ENCODE results near the gene ASPSCR1.

ASPSCR1 gene

DNA sequence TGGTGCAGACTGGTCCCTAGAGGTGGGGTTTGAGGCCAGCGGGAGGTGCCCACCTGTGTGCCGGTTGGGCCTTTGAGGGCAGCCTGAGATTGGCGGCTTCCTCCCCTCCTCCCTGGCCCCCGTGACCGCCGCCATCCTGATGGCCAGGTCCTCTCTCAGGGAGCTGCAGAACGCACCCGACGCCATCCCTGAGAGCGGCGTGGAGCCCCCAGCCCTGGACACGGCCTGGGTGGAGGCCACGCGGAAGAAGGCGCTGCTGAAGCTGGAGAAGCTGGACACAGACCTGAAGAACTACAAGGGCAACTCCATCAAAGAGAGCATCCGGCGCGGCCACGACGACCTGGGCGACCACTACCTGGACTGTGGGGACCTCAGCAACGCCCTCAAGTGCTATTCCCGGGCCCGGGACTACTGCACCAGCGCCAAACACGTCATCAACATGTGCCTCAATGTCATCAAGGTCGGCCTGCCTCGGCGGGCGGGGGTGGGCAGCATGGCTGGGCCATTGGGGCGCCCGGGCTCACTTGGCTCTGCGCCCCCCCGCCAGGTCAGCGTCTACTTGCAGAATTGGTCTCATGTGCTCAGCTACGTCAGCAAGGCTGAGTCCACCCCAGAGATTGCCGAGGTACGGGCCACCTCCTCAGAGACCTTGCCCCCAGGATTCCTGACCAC is 77.1 kb downstream of the ASPSCR1 start:
- H3K9me3 ChIP-seq (ENCODE audit: control insufficient read depth in 1 of 2, low read length in 2 of 2), result no peaks in the 10 kb centered on the region
- no peaks in the 10 kb centered on the region for H3K27me3 ChIP-seq (ENCODE audit: low read depth, low read length)
- H3K36me3 ChIP-seq (ENCODE audit: control insufficient read depth in 1 of 2, insufficient read depth in 2 of 2, low read length in 2 of 2), result peaks cover under 1 to 65% of the 10 kb centered on the region in 2 donors
- H3K4me1 ChIP-seq (ENCODE audit: control insufficient read depth in 1 of 2, insufficient read depth in 2 of 2, low read length in 2 of 2), result peaks cover 0 to 29% of the 10 kb centered on the region in 2 donors
- H3K4me3 ChIP-seq (ENCODE audit: low read depth in 1 of 2, low read length in 2 of 2), result no peak overlapping the region
- H3K27ac ChIP-seq (ENCODE audit: low read length), result no peak overlapping the region

GRCh38 chr17:82055023-82055964 is 77.9 kb downstream of the ASPSCR1 start:
- Histone ChIP-seq H3K36me3 (ENCODE audit: control insufficient read depth in 1 of 2, insufficient read depth in 2 of 2, low read length in 2 of 2) (peaks cover 8 to 66% of the 10 kb centered on the region in 2 donors), H3K4me3 (ENCODE audit: low read depth in 1 of 2, low read length in 2 of 2) (no peak overlapping the region), H3K9me3 (ENCODE audit: control insufficient read depth in 1 of 2, low read length in 2 of 2) (no peaks in the 10 kb centered on the region), H3K27ac (ENCODE audit: low read length) (no peak overlapping the region), H3K27me3 (ENCODE audit: low read depth, low read length) (no peaks in the 10 kb centered on the region), H3K4me1 (ENCODE audit: control insufficient read depth in 1 of 2, insufficient read depth in 2 of 2, low read length in 2 of 2) (peaks cover 0 to 25% of the 10 kb centered on the region in 2 donors)

- Histone ChIP-seq H3K27ac (ENCODE audit: low read length) (no peak overlapping the region), H3K4me3 (ENCODE audit: low read depth in 1 of 2, low read length in 2 of 2) (no peak overlapping the region), H3K36me3 (ENCODE audit: control insufficient read depth in 1 of 2, insufficient read depth in 2 of 2, low read length in 2 of 2) (peaks cover 11 to 74% of the 10 kb centered on the region in 2 donors)
Observed at GRCh38 chr17:82055965-82056728, 78.7 kb downstream of the ASPSCR1 start.

DNA sequence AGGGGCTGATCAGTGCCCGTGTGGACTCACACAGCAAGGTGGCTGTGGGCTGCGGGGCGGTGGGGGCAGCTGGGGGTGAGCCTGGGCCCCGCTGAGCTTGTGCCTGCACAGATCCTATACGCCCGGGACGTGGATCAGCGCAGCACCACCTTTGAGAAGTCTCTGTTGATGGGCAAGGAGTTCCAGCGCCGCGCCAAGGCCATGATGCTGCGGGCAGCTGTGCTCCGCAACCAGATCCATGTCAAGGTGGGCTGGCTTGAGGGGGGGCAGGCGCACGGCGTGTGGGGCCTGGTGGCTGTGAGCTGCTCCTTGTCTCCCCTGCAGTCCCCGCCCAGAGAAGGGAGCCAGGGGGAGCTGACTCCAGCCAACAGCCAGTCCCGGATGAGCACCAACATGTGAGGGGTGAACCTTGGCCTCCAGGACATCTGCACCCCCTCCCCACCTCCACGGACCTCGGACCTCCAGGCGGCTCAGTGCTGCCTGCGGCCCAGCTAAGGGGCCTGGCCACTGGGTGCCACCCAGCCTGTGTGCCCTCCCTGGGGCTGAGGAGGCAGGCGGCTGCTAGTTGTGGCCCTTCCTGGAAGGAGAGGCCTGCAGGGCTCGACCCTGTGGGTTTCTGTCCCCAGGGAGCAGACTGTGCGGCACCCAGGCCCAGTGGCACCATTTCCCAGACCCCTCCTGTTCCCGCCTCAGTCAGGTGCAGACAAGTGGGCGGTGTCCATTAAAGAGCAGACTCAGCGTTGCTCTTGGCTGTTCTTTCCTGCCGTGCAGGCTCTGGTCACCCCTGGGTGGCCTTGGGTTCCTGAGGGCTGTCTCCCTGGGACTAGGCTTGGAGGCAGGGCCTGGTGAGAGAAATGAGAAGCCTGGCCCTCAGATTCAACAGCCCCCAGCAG is 79.5 kb downstream of the ASPSCR1 start:
- Histone ChIP-seq H3K27me3 (ENCODE audit: low read depth, low read length) (no peaks in the 10 kb centered on the region), H3K4me1 (ENCODE audit: control insufficient read depth in 1 of 2, insufficient read depth in 2 of 2, low read length in 2 of 2) (peaks cover 0 to 17% of the 10 kb centered on the region in 2 donors), H3K36me3 (ENCODE audit: control insufficient read depth in 1 of 2, insufficient read depth in 2 of 2, low read length in 2 of 2) (peaks cover 11 to 81% of the 10 kb centered on the region in 2 donors), H3K4me3 (ENCODE audit: low read depth in 1 of 2, low read length in 2 of 2) (no peak overlapping the region), H3K27ac (ENCODE audit: low read length) (no peak overlapping the region), H3K9me3 (ENCODE audit: control insufficient read depth in 1 of 2, low read length in 2 of 2) (no peaks in the 10 kb centered on the region)

More at GRCh38 chr17:82055965-82056728, 78.7 kb downstream of the ASPSCR1 start:
- peaks cover 0 to 17% of the 10 kb centered on the region in 2 donors for H3K4me1 ChIP-seq (ENCODE audit: control insufficient read depth in 1 of 2, insufficient read depth in 2 of 2, low read length in 2 of 2)
- no peaks in the 10 kb centered on the region for H3K9me3 ChIP-seq (ENCODE audit: control insufficient read depth in 1 of 2, low read length in 2 of 2)
- no peaks in the 10 kb centered on the region for H3K27me3 ChIP-seq (ENCODE audit: low read depth, low read length)

- H3K9me3 ChIP-seq (ENCODE audit: control insufficient read depth in 1 of 2, low read length in 2 of 2), result no peaks in the 10 kb centered on the region
- peaks cover 0 to 8% of the 10 kb centered on the region in 2 donors for H3K4me1 ChIP-seq (ENCODE audit: control insufficient read depth in 1 of 2, insufficient read depth in 2 of 2, low read length in 2 of 2)
- H3K27me3 ChIP-seq (ENCODE audit: low read depth, low read length), result no peaks in the 10 kb centered on the region
- H3K27ac ChIP-seq (ENCODE audit: low read length), result no peak overlapping the region
- H3K36me3 ChIP-seq (ENCODE audit: control insufficient read depth in 1 of 2, insufficient read depth in 2 of 2, low read length in 2 of 2), result peaks cover 20 to 93% of the 10 kb centered on the region in 2 donors
- H3K4me3 ChIP-seq (ENCODE audit: low read depth in 1 of 2, low read length in 2 of 2), result no peak overlapping the region
Observed at GRCh38 chr17:82058230-82058854, 80.9 kb downstream of the ASPSCR1 start.

DNA sequence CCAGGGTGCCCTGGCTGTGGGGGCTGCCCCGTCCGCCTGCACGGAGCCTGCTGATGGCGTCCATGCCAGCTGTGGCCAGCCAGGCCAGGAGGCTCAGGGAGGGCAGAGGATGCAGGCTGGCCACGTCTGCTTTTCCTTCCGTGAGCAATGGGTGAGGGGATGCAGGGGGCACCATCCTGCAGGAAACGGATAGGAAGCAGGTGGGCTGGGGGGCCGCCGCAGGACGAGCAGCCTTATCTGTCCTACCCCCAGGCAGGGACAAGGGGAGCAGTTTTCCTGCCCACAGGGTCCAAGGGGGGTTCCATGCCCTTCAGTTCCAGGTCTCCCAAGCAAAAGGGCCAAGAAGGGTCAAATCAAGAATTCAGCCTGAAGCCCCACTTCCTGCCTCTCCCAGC is 81.4 kb downstream of the ASPSCR1 start:
- no peaks in the 10 kb centered on the region for H3K9me3 ChIP-seq (ENCODE audit: control insufficient read depth in 1 of 2, low read length in 2 of 2)
- no peak overlapping the region for H3K4me3 ChIP-seq (ENCODE audit: low read depth in 1 of 2, low read length in 2 of 2)
- H3K27ac ChIP-seq (ENCODE audit: low read length), result no peak overlapping the region
- H3K4me1 ChIP-seq (ENCODE audit: control insufficient read depth in 1 of 2, insufficient read depth in 2 of 2, low read length in 2 of 2), result peaks cover 0 to 9% of the 10 kb centered on the region in 2 donors
- H3K36me3 ChIP-seq (ENCODE audit: control insufficient read depth in 1 of 2, insufficient read depth in 2 of 2, low read length in 2 of 2), result peaks cover 20 to 92% of the 10 kb centered on the region in 2 donors
- no peaks in the 10 kb centered on the region for H3K27me3 ChIP-seq (ENCODE audit: low read depth, low read length)

- Histone ChIP-seq H3K4me3 (ENCODE audit: low read depth in 1 of 2, low read length in 2 of 2) (no peak overlapping the region), H3K27me3 (ENCODE audit: low read depth, low read length) (no peaks in the 10 kb centered on the region), H3K4me1 (ENCODE audit: control insufficient read depth in 1 of 2, insufficient read depth in 2 of 2, low read length in 2 of 2) (peaks cover 1 to 15% of the 10 kb centered on the region in 2 donors), H3K27ac (ENCODE audit: low read length) (no peak overlapping the region), H3K36me3 (ENCODE audit: control insufficient read depth in 1 of 2, insufficient read depth in 2 of 2, low read length in 2 of 2) (peaks cover 20 to 92% of the 10 kb centered on the region in 2 donors), H3K9me3 (ENCODE audit: control insufficient read depth in 1 of 2, low read length in 2 of 2) (no peaks in the 10 kb centered on the region)
Observed at GRCh38 chr17:82059272-82060000, 82.0 kb downstream of the ASPSCR1 start.

- no peak overlapping the region for H3K4me3 ChIP-seq (ENCODE audit: low read depth in 1 of 2, low read length in 2 of 2)
- H3K27ac ChIP-seq (ENCODE audit: low read length), result no peak overlapping the region
- peaks cover 3 to 20% of the 10 kb centered on the region in 2 donors for H3K4me1 ChIP-seq (ENCODE audit: control insufficient read depth in 1 of 2, insufficient read depth in 2 of 2, low read length in 2 of 2)
- H3K36me3 ChIP-seq (ENCODE audit: control insufficient read depth in 1 of 2, insufficient read depth in 2 of 2, low read length in 2 of 2), result peaks cover 20 to 88% of the 10 kb centered on the region in 2 donors
- no peaks in the 10 kb centered on the region for H3K9me3 ChIP-seq (ENCODE audit: control insufficient read depth in 1 of 2, low read length in 2 of 2)
- no peaks in the 10 kb centered on the region for H3K27me3 ChIP-seq (ENCODE audit: low read depth, low read length)
Observed at GRCh38 chr17:82060001-82060380, 82.6 kb downstream of the ASPSCR1 start.

- H3K9me3 ChIP-seq (ENCODE audit: control insufficient read depth in 1 of 2, low read length in 2 of 2), result no peaks in the 10 kb centered on the region
- H3K4me3 ChIP-seq (ENCODE audit: low read depth in 1 of 2, low read length in 2 of 2), result no peak overlapping the region
- peaks cover 3 to 24% of the 10 kb centered on the region in 2 donors for H3K4me1 ChIP-seq (ENCODE audit: control insufficient read depth in 1 of 2, insufficient read depth in 2 of 2, low read length in 2 of 2)
- H3K27me3 ChIP-seq (ENCODE audit: low read depth, low read length), result no peaks in the 10 kb centered on the region
- no peak overlapping the region for H3K27ac ChIP-seq (ENCODE audit: low read length)
- H3K36me3 ChIP-seq (ENCODE audit: control insufficient read depth in 1 of 2, insufficient read depth in 2 of 2, low read length in 2 of 2), result peaks cover 20 to 82% of the 10 kb centered on the region in 2 donors
Observed at GRCh38 chr17:82060614-82061013, 83.2 kb downstream of the ASPSCR1 start.

Data from muscle layer of duodenum (tissue), 2 donors.